ENCODE measurements around the gene TNIK.

DNA sequence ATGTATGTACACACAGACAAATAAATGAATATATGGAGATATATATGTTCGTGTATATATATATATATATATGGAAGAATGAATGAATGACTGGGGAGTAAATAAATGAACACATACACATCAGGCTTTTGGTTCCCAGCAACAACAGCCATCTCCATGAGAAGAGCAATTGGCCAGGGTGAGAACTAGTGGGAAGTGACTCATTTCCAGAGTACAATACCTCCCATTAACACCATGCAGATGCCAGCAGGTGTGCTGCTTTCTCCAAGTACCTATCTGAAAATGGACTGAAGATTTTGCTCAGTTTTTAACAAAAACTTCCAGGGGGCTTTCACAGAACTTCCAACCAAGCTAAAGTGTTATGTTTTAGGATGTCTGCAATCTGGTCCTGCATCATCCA, 253.9 kb downstream of the TNIK start:
- TF ChIP-seq, protein P1, sequence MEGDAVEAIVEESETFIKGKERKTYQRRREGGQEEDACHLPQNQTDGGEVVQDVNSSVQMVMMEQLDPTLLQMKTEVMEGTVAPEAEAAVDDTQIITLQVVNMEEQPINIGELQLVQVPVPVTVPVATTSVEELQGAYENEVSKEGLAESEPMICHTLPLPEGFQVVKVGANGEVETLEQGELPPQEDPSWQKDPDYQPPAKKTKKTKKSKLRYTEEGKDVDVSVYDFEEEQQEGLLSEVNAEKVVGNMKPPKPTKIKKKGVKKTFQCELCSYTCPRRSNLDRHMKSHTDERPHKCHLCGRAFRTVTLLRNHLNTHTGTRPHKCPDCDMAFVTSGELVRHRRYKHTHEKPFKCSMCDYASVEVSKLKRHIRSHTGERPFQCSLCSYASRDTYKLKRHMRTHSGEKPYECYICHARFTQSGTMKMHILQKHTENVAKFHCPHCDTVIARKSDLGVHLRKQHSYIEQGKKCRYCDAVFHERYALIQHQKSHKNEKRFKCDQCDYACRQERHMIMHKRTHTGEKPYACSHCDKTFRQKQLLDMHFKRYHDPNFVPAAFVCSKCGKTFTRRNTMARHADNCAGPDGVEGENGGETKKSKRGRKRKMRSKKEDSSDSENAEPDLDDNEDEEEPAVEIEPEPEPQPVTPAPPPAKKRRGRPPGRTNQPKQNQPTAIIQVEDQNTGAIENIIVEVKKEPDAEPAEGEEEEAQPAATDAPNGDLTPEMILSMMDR (IDR thresholded peaks at IDR 0.05), result no peak
- TF ChIP-seq POLR2A (IDR thresholded peaks at IDR 0.05) (no peak), POLR2AphosphoS5 (IDR thresholded peaks at IDR 0.05) (no peak)

Data from breast epithelium (tissue), 3 donors.